Measurements from ENCODE around the gene SLIT1.

- TF ChIP-seq CTCF (IDR thresholded peaks at IDR 0.05) = no peak
- no peak for TF ChIP-seq POLR2A (IDR thresholded peaks at IDR 0.05)
These were observed 22.6 kb downstream of the SLIT1 start for GRCh38 chr10:97163181-97163580.

Measured in testis (tissue), 2 donors.